ENCODE results near the gene IRGC. TPM values are rescaled to one million over a fixed set of nuclear protein-coding genes. Genes with fewer than 3 reads are reported as not detected.

The IRGC gene
- total and polyA plus RNA-seq, 5 donors: not detected

DNA sequence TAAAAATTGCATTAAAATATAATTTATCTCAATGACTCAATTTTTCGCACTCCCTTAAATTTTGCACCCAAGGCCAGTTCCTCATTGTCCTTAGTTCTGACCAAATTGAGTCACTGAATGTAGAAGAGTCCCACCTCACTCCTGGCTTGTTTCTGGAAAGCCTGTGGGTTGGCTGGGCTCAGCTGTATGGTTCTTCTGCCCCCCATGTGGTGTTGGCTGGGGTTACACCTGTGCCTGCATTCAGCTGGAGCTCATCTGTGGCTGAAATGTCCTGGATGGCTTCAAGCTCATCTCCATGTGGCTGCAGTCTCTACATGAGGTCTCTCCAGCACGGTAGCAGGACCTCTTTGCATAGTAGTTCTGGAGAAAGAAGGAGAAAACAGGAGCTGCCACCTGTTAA lies 7.2 kb upstream of the IRGC start:
- DNase-seq: no peak
- intact Hi-C loops (cut with DNase I): no loop called here
- no peak overlapping the region for H3K4me3 ChIP-seq (ENCODE audit: low read length)
- 65% methylated on average over 2 of the region's 2 CpGs for WGBS
- peaks cover 3% of the 10 kb centered on the region for H3K9me3 ChIP-seq (ENCODE audit: control insufficient read depth, low read length)
- H3K27me3 ChIP-seq (ENCODE audit: control insufficient read depth, insufficient read depth): no peaks in the 10 kb centered on the region
- no peak overlapping the region for H3K27ac ChIP-seq (ENCODE audit: low read length)
- no peak for ATAC-seq
- H3K4me1 ChIP-seq (ENCODE audit: control insufficient read depth, insufficient read depth, low read length): no peaks in the 10 kb centered on the region

DNA sequence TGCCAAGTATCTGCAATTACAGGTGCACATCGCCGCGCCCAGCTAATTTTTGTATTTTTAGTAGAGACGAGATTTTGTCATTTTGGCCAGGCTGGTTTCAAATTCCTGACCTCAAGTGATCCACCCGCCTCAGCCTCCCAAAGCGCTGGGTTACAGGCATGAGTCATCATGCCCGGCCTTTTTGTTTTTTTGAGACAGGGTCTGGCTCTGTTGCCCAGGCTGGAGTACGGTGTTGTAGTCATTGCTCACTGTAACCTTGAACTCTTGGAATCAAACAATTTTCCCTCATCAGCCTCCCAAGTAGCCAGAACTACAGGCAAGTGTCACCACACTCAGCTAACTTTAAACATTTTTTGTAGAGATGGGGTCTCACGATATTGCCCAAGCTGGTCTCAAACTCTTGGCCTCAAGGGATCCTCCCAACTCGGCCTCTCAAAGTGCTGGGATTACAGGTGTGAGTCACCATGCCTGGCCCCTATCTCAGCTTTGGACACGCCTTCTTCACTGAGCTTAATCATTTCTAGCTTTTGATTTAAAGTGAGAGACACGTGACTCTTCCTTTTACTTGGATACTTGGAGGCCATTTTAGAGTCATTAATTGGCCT lies 4.0 kb upstream of the IRGC start:
- Histone ChIP-seq H3K27me3 (ENCODE audit: control insufficient read depth, insufficient read depth) (no peaks in the 10 kb centered on the region), H3K27ac (ENCODE audit: low read length) (no peak overlapping the region), H3K4me3 (ENCODE audit: low read length) (no peak overlapping the region), H3K4me1 (ENCODE audit: control insufficient read depth, insufficient read depth, low read length) (no peaks in the 10 kb centered on the region), H3K9me3 (ENCODE audit: control insufficient read depth, low read length) (peaks cover 3% of the 10 kb centered on the region)
- 75% methylated on average over 12 of the region's 12 CpGs for WGBS
- DNase-seq (no peak), ATAC-seq (no peak)
- intact Hi-C loops (cut with DNase I): no loop called here

DNA sequence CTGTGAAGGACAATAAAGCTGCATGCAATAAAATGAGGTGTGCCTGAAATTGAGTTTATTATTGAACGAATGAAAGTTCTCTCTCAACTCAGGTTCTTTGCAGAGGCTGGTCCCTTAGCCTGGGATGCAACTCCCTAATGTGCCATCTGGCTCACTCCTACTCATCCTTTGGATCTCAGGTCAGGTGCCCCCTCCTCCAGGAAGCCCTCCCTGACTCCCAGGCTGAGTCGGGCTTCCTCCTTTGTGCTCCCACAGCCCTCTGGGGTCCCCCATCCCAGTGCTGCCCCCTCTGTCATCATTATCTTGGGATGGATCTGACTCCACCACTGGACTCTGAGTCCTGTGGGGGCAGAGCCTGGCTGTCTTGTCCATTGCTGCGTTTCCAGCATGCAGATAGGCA lies 2.7 kb upstream of the IRGC start:
- no peaks in the 10 kb centered on the region for H3K4me1 ChIP-seq (ENCODE audit: control insufficient read depth, insufficient read depth, low read length)
- DNase-seq: no peak
- intact Hi-C loops (cut with DNase I): no loop called here
- 71% methylated on average over 3 of the region's 3 CpGs for WGBS
- no peak overlapping the region for H3K27ac ChIP-seq (ENCODE audit: low read length)
- no peak overlapping the region for H3K4me3 ChIP-seq (ENCODE audit: low read length)
- H3K9me3 ChIP-seq (ENCODE audit: control insufficient read depth, low read length): peaks cover 3% of the 10 kb centered on the region
- ATAC-seq: no peak
- no peaks in the 10 kb centered on the region for H3K27me3 ChIP-seq (ENCODE audit: control insufficient read depth, insufficient read depth)

DNA sequence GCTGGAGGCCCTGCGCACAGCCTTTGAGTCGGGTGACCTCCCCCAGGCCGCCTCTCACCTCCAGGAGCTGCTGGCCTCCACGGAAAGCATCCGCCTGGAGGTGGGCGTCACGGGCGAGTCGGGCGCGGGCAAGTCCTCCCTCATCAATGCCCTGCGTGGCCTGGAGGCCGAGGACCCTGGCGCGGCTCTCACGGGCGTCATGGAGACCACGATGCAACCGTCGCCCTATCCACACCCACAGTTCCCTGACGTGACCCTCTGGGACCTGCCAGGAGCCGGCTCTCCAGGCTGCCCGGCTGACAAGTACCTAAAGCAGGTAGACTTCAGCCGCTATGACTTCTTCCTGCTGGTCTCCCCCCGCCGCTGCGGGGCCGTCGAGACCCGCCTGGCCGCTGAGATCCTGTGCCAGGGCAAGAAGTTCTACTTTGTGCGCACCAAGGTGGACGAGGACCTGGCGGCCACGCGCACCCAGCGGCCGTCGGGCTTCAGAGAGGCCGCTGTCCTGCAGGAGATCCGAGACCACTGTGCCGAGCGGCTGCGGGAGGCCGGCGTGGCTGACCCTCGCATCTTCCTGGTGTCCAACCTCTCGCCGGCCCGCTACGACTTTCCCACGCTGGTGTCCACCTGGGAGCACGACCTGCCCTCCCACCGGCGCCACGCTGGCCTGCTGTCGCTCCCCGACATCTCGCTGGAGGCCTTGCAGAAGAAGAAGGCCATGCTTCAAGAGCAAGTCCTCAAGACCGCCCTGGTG lies 2.9 kb downstream of the IRGC start:
- ATAC-seq: peak in 1 of 2 donors; percentile 15
- WGBS: 93% methylated on average over 60 of the region's 60 CpGs

DNA sequence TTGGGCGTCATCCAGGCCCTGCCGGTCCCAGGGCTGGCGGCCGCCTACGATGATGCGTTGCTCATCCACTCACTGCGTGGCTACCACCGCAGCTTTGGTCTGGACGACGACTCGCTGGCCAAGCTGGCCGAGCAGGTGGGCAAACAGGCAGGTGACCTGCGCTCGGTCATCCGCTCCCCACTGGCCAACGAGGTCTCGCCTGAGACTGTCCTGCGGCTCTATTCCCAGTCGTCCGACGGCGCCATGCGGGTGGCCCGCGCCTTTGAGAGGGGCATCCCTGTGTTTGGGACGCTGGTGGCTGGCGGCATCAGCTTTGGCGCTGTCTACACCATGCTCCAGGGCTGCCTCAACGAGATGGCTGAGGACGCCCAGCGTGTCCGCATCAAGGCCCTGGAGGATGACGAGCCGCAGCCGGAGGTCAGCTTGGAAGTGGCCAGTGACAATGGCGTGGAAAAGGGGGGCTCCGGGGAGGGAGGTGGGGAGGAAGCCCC lies 3.5 kb downstream of the IRGC start:
- Histone ChIP-seq H3K27ac (ENCODE audit: low read length) (no peak overlapping the region), H3K4me1 (ENCODE audit: control insufficient read depth, insufficient read depth, low read length) (no peaks in the 10 kb centered on the region), H3K9me3 (ENCODE audit: control insufficient read depth, low read length) (no peaks in the 10 kb centered on the region), H3K27me3 (ENCODE audit: control insufficient read depth, insufficient read depth) (no peaks in the 10 kb centered on the region), H3K4me3 (ENCODE audit: low read length) (no peak overlapping the region)
- no peak for ATAC-seq
- intact Hi-C loops (cut with DNase I): no loop called here
- no peak for DNase-seq
- WGBS: 91% methylated on average over 37 of the region's 37 CpGs

More for the DNA sequence above, 2.9 kb downstream of the IRGC start:
- intact Hi-C loops (cut with DNase I): no loop called here
- Histone ChIP-seq H3K27me3 (ENCODE audit: control insufficient read depth, insufficient read depth) (no peaks in the 10 kb centered on the region), H3K4me1 (ENCODE audit: control insufficient read depth, insufficient read depth, low read length) (no peaks in the 10 kb centered on the region), H3K9me3 (ENCODE audit: control insufficient read depth, low read length) (no peaks in the 10 kb centered on the region), H3K4me3 (ENCODE audit: low read length) (no peak overlapping the region), H3K27ac (ENCODE audit: low read length) (no peak overlapping the region)
- no peak for DNase-seq

DNA sequence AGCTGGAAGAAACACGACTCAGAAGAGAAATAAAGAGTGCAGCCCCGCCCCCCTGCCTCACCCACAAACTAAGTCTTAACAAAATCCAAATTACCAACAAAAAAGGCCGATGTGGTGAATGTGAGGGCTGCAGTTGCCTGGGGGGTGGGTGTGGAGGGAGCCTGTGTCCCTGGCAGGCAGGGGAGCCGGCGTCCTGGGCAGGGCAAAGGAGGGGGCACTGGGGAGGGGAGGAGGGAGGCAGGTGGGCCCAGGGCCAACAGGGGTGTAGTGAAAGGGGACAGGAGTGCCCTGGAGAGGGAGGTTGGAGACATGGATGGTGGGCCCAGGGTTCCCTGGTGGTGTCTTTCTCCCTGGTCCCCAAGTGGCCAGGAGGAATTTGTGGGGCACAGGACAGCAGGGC lies 4.0 kb downstream of the IRGC start:
- no peaks in the 10 kb centered on the region for H3K27me3 ChIP-seq (ENCODE audit: control insufficient read depth, insufficient read depth)
- intact Hi-C loops (cut with DNase I): no loop called here
- H3K4me1 ChIP-seq (ENCODE audit: control insufficient read depth, insufficient read depth, low read length): no peaks in the 10 kb centered on the region
- no peak for ATAC-seq
- no peak overlapping the region for H3K4me3 ChIP-seq (ENCODE audit: low read length)
- no peak overlapping the region for H3K27ac ChIP-seq (ENCODE audit: low read length)
- 68% methylated on average over 5 of the region's 5 CpGs for WGBS
- H3K9me3 ChIP-seq (ENCODE audit: control insufficient read depth, low read length): no peaks in the 10 kb centered on the region
- DNase-seq: no peak

DNA sequence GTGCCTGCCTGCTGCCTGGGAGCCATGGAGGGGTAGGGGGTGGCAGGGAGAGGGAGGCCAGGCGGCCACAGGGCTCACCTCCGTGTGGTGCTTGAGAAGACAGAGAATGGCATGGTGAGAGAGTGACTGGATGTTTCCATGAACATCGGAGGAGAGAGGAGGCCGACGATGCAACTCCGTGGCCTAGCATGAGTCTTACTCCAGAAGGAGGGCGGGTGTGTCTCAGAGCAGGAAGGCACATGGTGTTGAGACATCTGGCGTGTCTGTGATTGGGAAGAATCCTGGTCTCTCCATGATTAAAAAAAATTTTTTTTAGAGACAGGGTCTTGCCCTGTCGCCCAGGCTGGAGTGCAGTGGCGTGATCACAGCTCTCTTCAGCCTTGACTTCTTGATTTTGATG lies 5.1 kb downstream of the IRGC start:
- 84% methylated on average over 10 of the region's 10 CpGs for WGBS
- H3K27ac ChIP-seq (ENCODE audit: low read length): no peak overlapping the region
- no peak for ATAC-seq
- H3K4me3 ChIP-seq (ENCODE audit: low read length): no peak overlapping the region
- DNase-seq: no peak
- intact Hi-C loops (cut with DNase I): no loop called here
- H3K27me3 ChIP-seq (ENCODE audit: control insufficient read depth, insufficient read depth): no peaks in the 10 kb centered on the region
- H3K9me3 ChIP-seq (ENCODE audit: control insufficient read depth, low read length): no peaks in the 10 kb centered on the region
- no peaks in the 10 kb centered on the region for H3K4me1 ChIP-seq (ENCODE audit: control insufficient read depth, insufficient read depth, low read length)

DNA sequence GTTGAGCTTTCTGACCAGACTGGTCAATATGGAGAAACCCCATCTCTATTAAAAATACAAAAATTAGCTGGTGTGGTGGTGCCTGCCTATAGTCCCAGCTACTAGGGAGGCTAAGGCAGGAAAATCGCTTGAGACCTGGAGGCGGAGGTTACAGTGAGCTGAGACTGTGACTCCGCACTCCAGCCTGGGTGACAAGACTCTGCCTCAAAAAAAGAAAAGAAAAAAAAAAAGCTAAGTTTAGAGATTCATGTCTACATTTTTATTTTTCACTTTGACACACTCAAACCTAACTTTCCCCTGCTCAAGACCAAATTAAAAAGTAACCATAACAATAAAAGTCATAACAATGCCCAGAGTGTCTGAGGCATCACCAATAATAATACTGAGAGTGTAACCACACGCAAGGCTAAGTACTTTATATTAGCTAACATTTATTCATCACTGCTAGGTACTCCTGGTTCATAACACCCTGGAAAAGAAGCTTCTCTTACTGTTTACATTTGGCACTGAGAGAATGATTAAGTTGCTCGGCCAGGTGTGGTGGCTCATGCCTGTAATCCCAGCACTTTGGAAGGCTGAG lies 5.7 kb downstream of the IRGC start:
- DNase-seq (no peak), ATAC-seq (no peak)
- H3K27me3 ChIP-seq (ENCODE audit: control insufficient read depth, insufficient read depth): no peaks in the 10 kb centered on the region
- intact Hi-C loops (cut with DNase I): no loop called here
- H3K27ac ChIP-seq (ENCODE audit: low read length): no peak overlapping the region
- no peak overlapping the region for H3K4me3 ChIP-seq (ENCODE audit: low read length)
- 89% methylated on average over 5 of the region's 5 CpGs for WGBS
- no peaks in the 10 kb centered on the region for H3K4me1 ChIP-seq (ENCODE audit: control insufficient read depth, insufficient read depth, low read length)
- H3K9me3 ChIP-seq (ENCODE audit: control insufficient read depth, low read length): no peaks in the 10 kb centered on the region

DNA sequence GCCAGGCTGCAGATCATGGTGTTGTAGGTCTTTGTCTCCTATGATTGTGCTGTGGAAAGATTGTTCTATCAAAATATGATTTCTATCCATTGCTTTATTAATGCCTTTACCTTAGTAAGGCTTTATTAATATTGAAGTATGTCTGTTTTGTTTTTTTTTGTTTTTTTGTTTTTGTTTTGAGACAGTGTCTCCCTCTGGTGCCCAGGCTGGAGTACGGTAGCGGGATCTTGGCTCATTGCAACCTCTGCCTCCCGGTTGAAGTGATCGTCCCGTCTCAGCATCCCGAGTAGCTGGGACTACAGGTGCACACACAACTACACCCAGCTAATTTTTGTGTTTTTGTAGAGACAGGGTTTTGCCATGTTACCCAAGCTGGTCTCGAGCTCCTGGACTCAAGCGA lies 7.7 kb downstream of the IRGC start:
- intact Hi-C loops (cut with DNase I): no loop called here
- Histone ChIP-seq H3K27me3 (ENCODE audit: control insufficient read depth, insufficient read depth) (no peaks in the 10 kb centered on the region), H3K4me3 (ENCODE audit: low read length) (no peak overlapping the region), H3K9me3 (ENCODE audit: control insufficient read depth, low read length) (no peaks in the 10 kb centered on the region), H3K4me1 (ENCODE audit: control insufficient read depth, insufficient read depth, low read length) (peaks cover 2% of the 10 kb centered on the region), H3K27ac (ENCODE audit: low read length) (no peak overlapping the region)
- ATAC-seq (no peak), DNase-seq (no peak)
- WGBS: 65% methylated on average over 8 of the region's 8 CpGs

DNA sequence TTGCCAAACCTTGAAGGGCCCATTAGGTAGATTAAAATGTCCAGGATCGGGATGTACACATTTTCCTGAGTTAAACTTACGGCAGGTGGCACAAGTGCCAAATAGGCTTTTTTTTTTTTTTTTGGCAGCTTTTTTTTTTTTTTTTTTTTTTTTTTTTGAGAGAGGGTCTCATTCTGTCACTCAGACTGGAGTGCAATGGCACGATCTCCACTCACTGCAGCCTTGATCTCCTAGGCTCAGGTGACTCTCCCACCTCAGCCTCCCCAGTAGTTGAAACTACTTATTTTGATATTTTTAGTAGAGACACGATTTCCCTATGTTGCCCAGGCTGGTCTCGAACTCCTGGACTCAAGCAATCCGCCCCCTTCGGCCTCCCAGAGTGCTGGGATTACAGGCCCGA lies 9.0 kb downstream of the IRGC start:
- Histone ChIP-seq H3K4me3 (ENCODE audit: low read length) (no peak overlapping the region), H3K9me3 (ENCODE audit: control insufficient read depth, low read length) (no peaks in the 10 kb centered on the region), H3K4me1 (ENCODE audit: control insufficient read depth, insufficient read depth, low read length) (peaks cover 2% of the 10 kb centered on the region), H3K27me3 (ENCODE audit: control insufficient read depth, insufficient read depth) (no peaks in the 10 kb centered on the region), H3K27ac (ENCODE audit: low read length) (no peak overlapping the region)
- intact Hi-C loops (cut with DNase I): no loop called here
- ATAC-seq (no peak), DNase-seq (no peak)
- WGBS: 71% methylated on average over 8 of the region's 8 CpGs

DNA sequence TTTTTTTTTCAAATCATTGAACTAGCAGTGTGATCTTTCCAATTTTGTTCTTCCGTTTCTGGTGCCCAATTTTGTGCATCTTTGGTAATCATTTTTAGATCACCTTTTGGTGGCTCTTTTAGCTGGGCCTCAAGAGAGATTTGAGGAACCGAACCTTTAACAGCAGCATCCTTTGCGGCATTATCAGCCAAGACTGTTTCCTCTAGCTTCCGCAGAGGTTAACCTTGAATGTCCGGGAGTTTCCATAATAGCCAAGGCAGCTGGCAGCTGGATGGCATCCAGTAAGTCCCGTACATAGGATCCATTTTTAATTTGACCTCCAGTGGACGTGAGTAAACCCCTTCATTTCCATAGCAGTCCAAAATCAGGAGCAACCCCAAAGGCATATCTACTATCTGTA lies 9.6 kb downstream of the IRGC start:
- Histone ChIP-seq H3K4me3 (ENCODE audit: low read length) (no peak overlapping the region), H3K27me3 (ENCODE audit: control insufficient read depth, insufficient read depth) (no peaks in the 10 kb centered on the region), H3K27ac (ENCODE audit: low read length) (peak overlapping the region; percentile 33), H3K4me1 (ENCODE audit: control insufficient read depth, insufficient read depth, low read length) (peaks cover 2% of the 10 kb centered on the region), H3K9me3 (ENCODE audit: control insufficient read depth, low read length) (no peaks in the 10 kb centered on the region)
- WGBS: 20% methylated on average over 7 of the region's 7 CpGs
- intact Hi-C loops (cut with DNase I): no loop called here
- no peak for ATAC-seq
- no peak for DNase-seq

All from right cardiac atrium (tissue), 5 donors.